GM19455 (cell line): ENCODE results near the gene CPM.

Experiments used
- ATAC-seq: cut with Tn5 transposase; IDR thresholded peaks from one replicate; pipeline ENCODE4 v1.9.1; 2021; ENCODE audit not compliant: unreplicated experiment

CPM gene

GRCh38 chr12:68880660-68881325 lies 52.2 kb downstream of the CPM start:
- no peak for ATAC-seq

GRCh38 chr12:68878846-68879245 lies 54.1 kb downstream of the CPM start:
- ATAC-seq, result no peak

GRCh38 chr12:68878283-68878682 lies 54.7 kb downstream of the CPM start:
- no peak for ATAC-seq

- no peak for ATAC-seq
These were observed 55.4 kb downstream of the CPM start for GRCh38 chr12:68877583-68877982.

GRCh38 chr12:68876461-68876860 lies 56.5 kb downstream of the CPM start:
- no peak for ATAC-seq

- no peak for ATAC-seq
These were observed 59.7 kb downstream of the CPM start for GRCh38 chr12:68873316-68873715.

- ATAC-seq, result no peak
These were observed 61.0 kb downstream of the CPM start for GRCh38 chr12:68871921-68872320.

- ATAC-seq, result no peak
These were observed 61.6 kb downstream of the CPM start for GRCh38 chr12:68871396-68871795.

- no peak for ATAC-seq
These were observed 62.5 kb downstream of the CPM start for GRCh38 chr12:68870443-68870842.

- ATAC-seq, result no peak
These were observed 63.0 kb downstream of the CPM start for GRCh38 chr12:68870011-68870410.

- no peak for ATAC-seq
These were observed 64.8 kb downstream of the CPM start for GRCh38 chr12:68868043-68868790.

GRCh38 chr12:68867606-68868005 lies 65.4 kb downstream of the CPM start:
- ATAC-seq, result no peak

GRCh38 chr12:68866950-68867349 lies 66.0 kb downstream of the CPM start:
- ATAC-seq, result no peak

GRCh38 chr12:68865399-68866164 lies 67.4 kb downstream of the CPM start:
- no peak for ATAC-seq

GRCh38 chr12:68864604-68865003 lies 68.4 kb downstream of the CPM start:
- no peak for ATAC-seq

- ATAC-seq, result peak; percentile 74
These were observed 69.0 kb downstream of the CPM start for GRCh38 chr12:68863886-68864454.

GRCh38 chr12:68863109-68863770 lies 69.7 kb downstream of the CPM start:
- ATAC-seq, result no peak

- ATAC-seq, result no peak
These were observed 71.1 kb downstream of the CPM start for GRCh38 chr12:68861890-68862289.

- ATAC-seq, result no peak
These were observed 76.5 kb downstream of the CPM start for GRCh38 chr12:68856510-68856909.

GRCh38 chr12:68855771-68856170 lies 77.2 kb downstream of the CPM start:
- ATAC-seq, result no peak

GRCh38 chr12:68855111-68855510 lies 77.9 kb downstream of the CPM start:
- ATAC-seq, result no peak
